Aorta (tissue), 5 donors: ENCODE results near the gene MYO6. TPM values are rescaled to one million over a fixed set of nuclear protein-coding genes. Genes with fewer than 3 reads are reported as not detected.
A peak's percentile ranks its signal among the peaks of the same experiment; 100 is the strongest.
"Not testable (repeated sequence)": the region's sequence is repeated elsewhere in the genome, so short reads cannot be mapped to it uniquely, and the experiment has no call there.

Source experiments
- ATAC-seq: fragments of 200-7000 bp; cut with Tn5 transposase; one replicate; pipeline ENCODE4 v1.9.1; 2022; ENCODE audit warnings: moderate library complexity; ENCODE audit not compliant: low FRiP score
- DNase-seq, 2 donors: peaks; one replicate each; pipeline ENCODE4 v3.0.0-alpha.2; 2020
- H3K27ac ChIP-seq, 2 donors: one replicate each; pipeline ENCODE4 v1.5.1; 2013; ENCODE audit warnings: low read length in 2 of 2, mild to moderate bottlenecking in 2 of 2, moderate library complexity in 2 of 2, control low read depth in 1 of 2, inconsistent platforms in 1 of 2, low read depth in 1 of 2
- H3K27me3 ChIP-seq, 2 donors: one replicate each; pipeline ENCODE4 v1.6.1; 2013; ENCODE audit warnings: control low read depth in 1 of 2, low read length in 1 of 2, mild to moderate bottlenecking in 1 of 2, moderate library complexity in 1 of 2; ENCODE audit not compliant: insufficient read depth in 2 of 2, control insufficient read depth in 1 of 2
- H3K36me3 ChIP-seq, 2 donors: one replicate each; pipeline ENCODE4 v1.6.1; 2013; ENCODE audit warnings: control low read depth in 1 of 2, low read length in 1 of 2, mild to moderate bottlenecking in 1 of 2; ENCODE audit not compliant: insufficient read depth in 2 of 2, control insufficient read depth in 1 of 2
- H3K4me1 ChIP-seq, 2 donors: one replicate each; pipeline ENCODE4 v1.6.1; 2013; ENCODE audit warnings: low read length in 2 of 2, control low read depth in 1 of 2, mild to moderate bottlenecking in 1 of 2, moderate library complexity in 1 of 2; ENCODE audit not compliant: insufficient read depth in 2 of 2, control insufficient read depth in 1 of 2
- H3K4me3 ChIP-seq, 2 donors: one replicate each; pipeline ENCODE4 v1.5.1; 2013; ENCODE audit warnings: low read length in 2 of 2, control low read depth in 1 of 2, mild to moderate bottlenecking in 1 of 2
- H3K9me3 ChIP-seq: one replicate; pipeline ENCODE4 v1.6.1; 2013; ENCODE audit warnings: mild to moderate bottlenecking, low read length; ENCODE audit not compliant: control insufficient read depth
- WGBS, 2 donors: extraction: QIAGEN DNeasy Blood & Tissue Kit; methylation state at CpG; one replicate each; pipeline ENCODE4 v1.1.7; 2013; 5-methylcytosine and 5-hydroxymethylcytosine counted together
- intact Hi-C, 2 donors: fragments of 100-400 bp; cut with DNase I; formaldehyde crosslinking; loops; one replicate each; pipeline versions ENCODE4 v1.14.2 to v1.15.0; 2022
- long read RNA-seq, 2 donors: library from polyadenylated mRNA; unstranded; transcript quantifications; one replicate each; pipeline ENCODE4 v2.0.0, GENCODE V29; 2020 to 2021
- polyA plus RNA-seq, 2 donors: library from polyadenylated mRNA; stranded (reverse); fragments of 200-250 nt; gene quantifications; one replicate each; pipeline ENCODE4 v1.2.3, GENCODE V29; 2013
- total RNA-seq, 2 donors: library from RNA; stranded (reverse); fragmentation: NEBNext Ultra II Directional; extraction: Animal tissue kit (Norgen Biotek cat#: 25700); gene quantifications; one replicate each; pipeline ENCODE4 v1.2.1, GENCODE V29; 2021
- donor health status: healthy with polysubstance abuse.
- donor health status: Bipolar disorder and iron deficiency.
- donor health status: DM: no; HTN: no; CAD: no.
- donor health status: DM: no; HTN: no; CAD: no.
- donor health status: DM: yes; HTN: yes; CAD: no.

Gene MYO6
- total RNA-seq (10 to 100 TPM; 24.4 to 24.8 TPM), polyA plus RNA-seq (10 to 100 TPM; 10.8 to 11.6 TPM)
- long read RNA-seq, donor 1, partial matches to known transcripts: 74 of 93 reads
- long read RNA-seq, donor 1, other reads (novel, unspliced or antisense): 19 of 93 reads
- long read RNA-seq, donor 2, partial matches to known transcripts: 22 of 28 reads
- long read RNA-seq, donor 2, other reads (novel, unspliced or antisense): 6 of 28 reads

DNA sequence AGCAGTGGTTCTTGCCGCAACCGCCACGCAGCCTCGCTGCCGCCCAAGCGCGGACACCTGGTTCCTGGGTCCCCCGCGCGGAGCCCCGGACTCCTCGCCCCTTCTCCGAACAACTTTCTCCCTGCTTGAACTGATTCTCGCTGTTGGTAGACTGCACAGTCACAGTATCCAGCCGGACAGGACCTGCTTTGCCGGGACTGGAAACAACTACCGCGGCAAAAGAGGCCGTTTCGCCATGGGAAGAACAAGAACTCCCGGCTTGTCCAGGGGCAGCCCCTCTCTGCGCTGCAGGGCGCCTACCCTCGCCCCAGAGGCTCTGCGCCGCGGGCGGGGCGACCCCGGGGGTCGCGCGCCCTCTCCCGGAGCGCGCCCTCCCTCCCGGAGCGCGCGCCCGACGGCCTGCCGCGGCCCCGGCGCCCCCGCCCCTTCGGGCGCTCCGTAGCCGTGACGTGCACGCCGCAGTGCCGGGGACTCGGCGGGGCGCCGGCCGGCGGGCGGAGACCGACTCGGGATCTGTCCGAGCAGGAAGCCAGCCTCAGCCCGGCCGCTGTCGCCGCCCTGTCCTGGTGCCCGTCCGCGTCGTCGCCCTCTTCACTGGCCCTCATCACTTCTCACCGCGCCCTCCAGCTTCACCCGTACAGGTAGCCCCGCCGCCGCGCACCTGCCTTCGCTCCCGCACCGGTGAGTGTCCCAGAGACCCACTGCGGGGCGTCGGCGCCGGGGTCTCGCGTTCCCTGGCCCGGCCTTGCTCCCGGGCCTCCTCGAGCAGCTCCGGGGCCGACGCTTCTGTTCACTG is at the start of gene MYO6:
TSS of gene MYO6 (plus strand) at position 497 of the 796 bp plus-strand sequence. CDS start 68,309 bp downstream, outside the sequence.
- H3K4me3 ChIP-seq: peak within 1 kb of the TSS; percentile 71 to 99
- no peaks in the 10 kb centered on the region for H3K9me3 ChIP-seq
- H3K4me1 ChIP-seq: no peaks in the 10 kb centered on the region
- intact Hi-C loops: loop anchor here in 1 of 2 donors (10.0 kb wide), 1 partner anchor 144 kb away; the partner anchor contains the start of gene SENP6
- H3K36me3 ChIP-seq: no peaks in the 10 kb centered on the region
- no peaks in the 10 kb centered on the region for H3K27me3 ChIP-seq
- peak within 1 kb of the TSS; percentile 6 to 71 for H3K27ac ChIP-seq
- ATAC-seq (peak; percentile 95), DNase-seq (peak; percentile 79 to 91)
- WGBS, 2 donors: 0% methylated on average over 81 to 97 of the region's 97 CpGs

DNA sequence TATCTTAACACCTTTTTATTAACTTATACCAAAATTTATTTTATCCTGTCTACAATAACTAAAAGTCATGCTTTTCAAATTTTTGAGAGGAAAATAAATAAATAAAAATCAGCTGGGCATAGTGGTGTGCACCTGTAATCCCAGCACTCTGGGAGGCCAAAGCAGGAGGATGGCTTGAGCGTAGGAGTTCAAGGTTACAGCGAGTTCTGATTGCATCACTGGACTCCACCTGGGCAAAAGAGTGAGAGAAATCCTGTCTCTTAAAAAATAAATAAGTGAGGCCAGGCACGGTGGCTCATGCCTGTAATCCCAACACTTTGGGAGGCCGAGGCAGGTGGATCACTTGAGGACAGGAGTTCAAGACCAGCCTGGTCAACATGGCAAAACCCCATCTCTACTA is 40.7 kb upstream of the MYO6 start:
- H3K27ac ChIP-seq, H3K9me3 ChIP-seq, H3K4me3 ChIP-seq, H3K4me1 ChIP-seq, H3K27me3 ChIP-seq, intact Hi-C loops, ATAC-seq, DNase-seq, H3K36me3 ChIP-seq: not testable (repeated sequence)
- WGBS, 2 donors: 97 to 98% methylated on average over 4 of the region's 4 CpGs

DNA sequence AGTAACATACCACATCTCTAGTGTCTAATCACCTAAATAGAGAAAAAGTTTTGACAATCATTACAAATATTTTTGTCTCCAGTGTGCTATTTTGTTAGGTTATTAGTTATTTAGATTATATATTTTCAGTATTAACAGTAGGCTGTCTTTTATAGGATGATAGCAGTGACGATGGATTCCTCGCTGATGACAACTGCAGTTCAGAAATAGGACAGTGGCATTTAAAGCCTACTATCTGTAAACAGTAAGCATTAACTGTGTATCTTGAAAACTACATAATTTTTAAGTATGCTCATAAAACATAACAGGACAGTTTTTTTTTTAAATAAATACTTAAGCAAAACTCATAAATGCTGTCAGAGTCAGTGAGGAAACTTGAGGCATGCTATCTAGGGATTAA is 37.9 kb upstream of the MYO6 start:
- no peak for ATAC-seq
- intact Hi-C loops: no loop called here
- H3K4me1 ChIP-seq: no peaks in the 10 kb centered on the region

DNA sequence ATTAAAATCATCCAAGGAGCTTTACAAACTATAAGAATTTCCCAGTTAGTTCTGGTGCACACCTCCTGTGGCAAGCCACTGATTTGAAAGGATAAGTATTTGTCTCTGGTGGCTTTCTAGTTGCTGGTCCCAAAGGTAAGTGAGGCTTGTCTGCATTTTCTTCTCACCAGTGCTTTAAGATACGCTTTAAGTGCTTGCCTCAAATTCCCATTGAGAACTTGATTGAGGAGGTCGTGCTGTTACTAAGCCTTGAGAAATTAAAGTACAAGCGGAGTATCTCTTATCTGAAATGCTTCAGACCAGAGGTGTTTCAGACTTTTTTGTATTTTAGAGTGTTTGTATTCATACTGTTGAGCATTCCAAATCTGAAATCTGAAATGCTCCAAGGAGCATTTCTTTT is 29.9 kb upstream of the MYO6 start:
- no peak for DNase-seq
- Histone ChIP-seq H3K36me3 (peaks cover 0 to 4% of the 10 kb centered on the region in 2 donors), H3K27ac (no peak overlapping the region), H3K4me1 (no peaks in the 10 kb centered on the region), H3K27me3 (no peaks in the 10 kb centered on the region), H3K4me3 (no peak overlapping the region), H3K9me3 (no peaks in the 10 kb centered on the region)
- no peak for ATAC-seq
- WGBS, 2 donors: 88 to 94% methylated on average over 3 of the region's 3 CpGs
- intact Hi-C loops: no loop called here

More for the DNA sequence above, 37.9 kb upstream of the MYO6 start:
- WGBS, 2 donors: 96 to 98% methylated on average over 2 of the region's 2 CpGs
- no peak for DNase-seq
- H3K4me3 ChIP-seq: no peak overlapping the region
- no peaks in the 10 kb centered on the region for H3K9me3 ChIP-seq
- H3K27me3 ChIP-seq: no peaks in the 10 kb centered on the region
- H3K36me3 ChIP-seq: peaks cover 0 to 2% of the 10 kb centered on the region in 2 donors
- H3K27ac ChIP-seq: no peak overlapping the region

DNA sequence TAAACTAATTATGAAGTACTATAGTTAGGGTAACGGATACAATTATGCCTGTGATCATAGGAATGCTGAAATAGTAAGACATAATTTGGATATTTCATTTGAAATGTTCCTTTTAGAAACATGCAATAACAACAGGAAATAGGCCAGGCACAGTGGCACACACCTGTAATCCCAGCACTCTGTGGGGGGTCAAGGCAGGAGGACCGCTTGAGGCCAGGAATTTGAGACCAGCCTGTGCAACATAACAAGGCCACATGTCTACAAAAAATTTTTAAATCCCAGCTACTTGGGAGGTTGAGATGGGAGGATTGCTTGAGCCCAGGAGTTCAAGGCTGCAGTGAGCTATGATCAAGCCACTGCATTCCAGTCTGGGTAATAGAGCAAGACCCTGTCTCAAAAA is 25.7 kb upstream of the MYO6 start:
- Histone ChIP-seq H3K36me3 (peaks cover 0 to 4% of the 10 kb centered on the region in 2 donors), H3K4me3 (no peak overlapping the region), H3K9me3 (no peaks in the 10 kb centered on the region), H3K27me3 (no peaks in the 10 kb centered on the region), H3K4me1 (no peaks in the 10 kb centered on the region), H3K27ac (no peak overlapping the region)
- WGBS, 2 donors: 79 to 84% methylated on average over 2 of the region's 2 CpGs
- intact Hi-C loops: no loop called here
- no peak for DNase-seq
- ATAC-seq: no peak

DNA sequence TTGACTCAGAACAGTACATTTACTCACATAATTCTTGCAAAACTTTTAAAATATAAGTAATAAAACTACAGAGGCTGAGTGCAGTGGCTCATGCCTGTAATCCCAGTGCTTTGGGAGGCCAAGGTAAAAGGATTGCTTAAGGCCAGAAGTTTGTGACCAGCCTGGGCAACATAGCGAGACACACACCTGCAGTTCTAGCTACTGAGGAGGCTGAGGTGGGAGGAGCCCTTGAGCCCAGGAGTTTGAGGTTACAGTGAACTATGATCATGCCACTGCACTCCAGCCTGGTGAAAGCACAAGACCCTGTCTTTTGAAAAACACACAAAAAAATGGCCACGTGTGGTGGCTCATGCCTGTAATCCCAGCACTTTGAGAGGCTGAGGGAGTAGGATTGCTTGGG is 21.8 kb upstream of the MYO6 start:
- no peak overlapping the region for H3K4me3 ChIP-seq
- no peak for ATAC-seq
- intact Hi-C loops: no loop called here
- no peaks in the 10 kb centered on the region for H3K36me3 ChIP-seq
- no peaks in the 10 kb centered on the region for H3K9me3 ChIP-seq
- H3K27me3 ChIP-seq: no peaks in the 10 kb centered on the region
- WGBS, 2 donors: 81 to 85% methylated on average over 2 of the region's 2 CpGs
- no peaks in the 10 kb centered on the region for H3K4me1 ChIP-seq
- no peak overlapping the region for H3K27ac ChIP-seq
- no peak for DNase-seq

DNA sequence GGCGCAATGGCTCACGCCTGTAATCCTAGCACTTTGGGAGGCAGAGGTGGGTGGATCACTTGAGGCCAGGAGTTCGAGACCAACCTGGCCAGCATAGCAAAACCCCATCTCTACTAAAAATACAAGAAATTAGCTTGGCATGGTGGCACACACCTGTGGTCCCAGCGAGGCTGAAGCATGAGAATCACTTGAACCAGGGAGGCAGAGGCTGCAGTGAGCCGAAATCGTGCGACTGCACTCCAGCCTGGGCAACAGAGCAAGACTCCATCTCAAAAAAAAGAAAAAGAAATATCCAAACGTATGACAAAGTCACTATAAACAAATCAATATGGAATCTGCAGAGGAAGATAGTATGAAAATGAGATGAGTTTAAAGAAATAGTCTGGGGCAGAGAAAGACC is 18.0 kb upstream of the MYO6 start:
- H3K27ac ChIP-seq, H3K9me3 ChIP-seq, H3K4me3 ChIP-seq, H3K36me3 ChIP-seq, ATAC-seq, intact Hi-C loops, H3K27me3 ChIP-seq, DNase-seq, H3K4me1 ChIP-seq: not testable (repeated sequence)
- 83 to 88% methylated on average over 8 of the region's 8 CpGs for WGBS, 2 donors

DNA sequence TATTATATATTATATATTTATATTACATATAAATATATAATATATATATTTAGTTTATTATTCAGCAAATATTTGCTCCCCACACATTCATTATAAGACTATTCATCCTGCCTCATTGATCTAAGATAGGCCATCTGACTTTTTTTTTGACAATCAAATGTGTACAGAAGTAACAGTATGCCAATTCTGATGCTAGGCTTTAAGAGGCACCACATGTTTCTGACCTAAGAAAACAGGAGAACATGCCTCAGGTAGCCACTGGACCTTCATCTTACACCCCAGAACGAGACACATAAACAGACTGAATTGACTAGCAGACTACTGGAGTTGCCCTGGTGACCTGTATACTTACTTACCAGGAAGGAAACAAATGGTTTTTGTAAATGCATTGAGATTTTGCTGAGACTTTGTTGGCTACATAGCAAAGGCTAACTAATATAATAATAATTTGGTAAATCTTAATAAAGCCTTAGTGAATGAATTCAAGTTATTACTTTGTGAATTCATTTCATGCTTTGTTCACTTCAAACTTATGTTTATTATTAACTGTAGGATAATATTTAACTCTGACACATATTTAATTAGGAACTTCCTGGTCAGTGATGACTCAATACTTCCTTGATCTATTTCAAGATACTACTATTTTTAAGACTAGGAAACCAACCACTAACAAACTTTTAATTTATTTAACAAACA is 13.4 kb upstream of the MYO6 start:
- intact Hi-C loops: no loop called here
- WGBS, 2 donors: 67 to 74% methylated on average over 1 of the region's 1 CpG
- no peak for ATAC-seq
- no peaks in the 10 kb centered on the region for H3K4me1 ChIP-seq
- no peaks in the 10 kb centered on the region for H3K36me3 ChIP-seq
- DNase-seq: no peak
- H3K4me3 ChIP-seq: no peak overlapping the region
- no peak overlapping the region for H3K27ac ChIP-seq
- no peaks in the 10 kb centered on the region for H3K27me3 ChIP-seq
- H3K9me3 ChIP-seq: no peaks in the 10 kb centered on the region
